IMR-90 (cell line): ENCODE data around the gene RUFY1. TPM values are rescaled to one million over a fixed set of nuclear protein-coding genes. Genes with fewer than 3 reads are reported as not detected.
A peak's percentile ranks its signal among the peaks of the same experiment; 100 is the strongest.

Experiments
- ATAC-seq: fragments of 200-7000 bp; cut with Tn5 transposase; 2 replicates; pipeline ENCODE4 v1.9.1; 2020; ENCODE audit warnings: low read depth, mild to moderate bottlenecking, moderate library complexity
- BruUV-seq: library from RNA; stranded (reverse); fragments of 400-500 nt; replicated peaks from 2 replicates; lab custom pipeline; 2021; lab: Mats Ljungman, UMichigan
- CTCF ChIA-PET: fragments of 300-600 bp; formaldehyde crosslinking; extraction: SDS; loops from one replicate; lab custom pipeline; 2021; ENCODE audit warnings: antibody characterized with exemption; lab: Yijun Ruan, JAX
- POLR2A ChIA-PET: fragments of 300-600 bp; sonication (Branson Sonifier 250); formaldehyde crosslinking; loops from one replicate; lab custom pipeline; 2022; ENCODE audit warnings: antibody characterized with exemption; ENCODE audit not compliant: unreplicated experiment; lab: Charles Lee
- DNase-seq: peaks from one replicate; pipeline ENCODE4 v3.0.0; 2013
- H2AFZ ChIP-seq: replicated peaks from 2 replicates; pipeline ENCODE3; 2013; ENCODE audit warnings: low read length, mild to moderate bottlenecking; ENCODE audit not compliant: poor library complexity
- H2AK5ac ChIP-seq: 2 replicates; pipeline ENCODE4 v1.6.1; 2013; ENCODE audit warnings: low read depth, low read length, inconsistent platforms
- H2AK9ac ChIP-seq: replicated peaks from 2 replicates; pipeline ENCODE3; 2013; ENCODE audit warnings: mild to moderate bottlenecking, low read depth, low read length, moderate library complexity; ENCODE audit not compliant: poor library complexity
- H2BK120ac ChIP-seq: 2 replicates; pipeline ENCODE4 v1.6.1; 2013; ENCODE audit warnings: low read depth, low read length, inconsistent platforms
- H2BK15ac ChIP-seq: 3 replicates; pipeline ENCODE4 v1.6.1; 2013; ENCODE audit warnings: low read depth, low read length, inconsistent platforms
- H2BK20ac ChIP-seq: 2 replicates; pipeline ENCODE4 v1.6.1; 2013; ENCODE audit warnings: low read depth, mild to moderate bottlenecking, inconsistent platforms, low read length, moderate library complexity
- H2BK5ac ChIP-seq: 2 replicates; pipeline ENCODE4 v1.6.1; 2013; ENCODE audit warnings: mild to moderate bottlenecking, low read depth, low read length, inconsistent platforms; ENCODE audit not compliant: poor library complexity, severe bottlenecking
- H3K14ac ChIP-seq: replicated peaks from 2 replicates; pipeline ENCODE4 v1.6.1; 2013; ENCODE audit warnings: low read depth, low read length, inconsistent platforms
- H3K18ac ChIP-seq: 2 replicates; pipeline ENCODE4 v1.6.1; 2013; ENCODE audit warnings: low read depth, low read length, control low read depth
- H3K23ac ChIP-seq: 2 replicates; pipeline ENCODE4 v1.6.1; 2013; ENCODE audit warnings: low read depth, low read length, inconsistent platforms
- H3K27ac ChIP-seq: 2 replicates; pipeline ENCODE4 v1.5.1; 2013; ENCODE audit warnings: mild to moderate bottlenecking, control low read depth, low read length; ENCODE audit not compliant: insufficient read depth
- H3K27me3 ChIP-seq: 2 replicates; pipeline ENCODE4 v1.6.1; 2013; ENCODE audit warnings: low read length; ENCODE audit not compliant: control insufficient read depth, insufficient read depth
- H3K36me3 ChIP-seq: 2 replicates; pipeline ENCODE4 v1.6.1; 2013; ENCODE audit warnings: low read length, mixed read lengths; ENCODE audit not compliant: control insufficient read depth, insufficient read depth
- H3K4ac ChIP-seq: 2 replicates; pipeline ENCODE4 v1.6.1; 2013; ENCODE audit warnings: low read depth, low read length, inconsistent platforms
- H3K4me1 ChIP-seq: 2 replicates; pipeline ENCODE4 v1.6.1; 2013; ENCODE audit warnings: low read length, mixed read lengths; ENCODE audit not compliant: control insufficient read depth, insufficient read depth
- H3K4me2 ChIP-seq: 2 replicates; pipeline ENCODE4 v1.6.1; 2013; ENCODE audit warnings: low read depth, mild to moderate bottlenecking, control low read depth, low read length, moderate library complexity
- H3K4me3 ChIP-seq: 2 replicates; pipeline ENCODE4 v1.5.1; 2013; ENCODE audit warnings: low read depth, mild to moderate bottlenecking, control low read depth, low read length, moderate library complexity; ENCODE audit not compliant: insufficient read depth
- H3K56ac ChIP-seq: 2 replicates; pipeline ENCODE4 v1.6.1; 2013; ENCODE audit warnings: low read length, inconsistent platforms; ENCODE audit not compliant: insufficient read depth; ENCODE audit errors: extremely low read depth
- H3K79me1 ChIP-seq, 2 experiments: 2 replicates each; pipeline ENCODE4 v1.6.1; 2013; ENCODE audit warnings: low read length in 2 of 2, inconsistent platforms in 1 of 2, low read depth in 1 of 2
- H3K9ac ChIP-seq: 2 replicates; pipeline ENCODE4 v1.6.1; 2013; ENCODE audit warnings: low read depth, low read length, control low read depth
- H3K9me1 ChIP-seq: 2 replicates; pipeline ENCODE4 v1.6.1; 2013; ENCODE audit warnings: low read length, inconsistent platforms; ENCODE audit not compliant: insufficient read depth
- H3K9me3 ChIP-seq: 2 replicates; pipeline ENCODE4 v1.6.1; 2013; ENCODE audit warnings: low read length; ENCODE audit not compliant: control insufficient read depth, insufficient read depth
- H4K20me1 ChIP-seq: 2 replicates; pipeline ENCODE4 v1.6.1; 2013; ENCODE audit warnings: low read length, inconsistent platforms; ENCODE audit not compliant: insufficient read depth
- H4K5ac ChIP-seq: 2 replicates; pipeline ENCODE4 v1.6.1; 2013; ENCODE audit warnings: mild to moderate bottlenecking, low read depth, low read length, control low read depth
- H4K8ac ChIP-seq, 2 experiments: 2 replicates each; pipeline ENCODE4 v1.6.1; 2013; ENCODE audit warnings: low read depth in 2 of 2, low read length in 2 of 2, control low read depth in 1 of 2, inconsistent platforms in 1 of 2
- H4K91ac ChIP-seq: 2 replicates; pipeline ENCODE4 v1.6.1; 2013; ENCODE audit warnings: low read depth, low read length, inconsistent platforms; ENCODE audit not compliant: insufficient read depth
- BHLHE40 ChIP-seq: fragments of 150-350 bp; IDR thresholded peaks from 2 replicates; pipeline ENCODE4 v1.6.1; 2016; ENCODE audit warnings: mild to moderate bottlenecking, low read depth, low read length
- CEBPB ChIP-seq: IDR thresholded peaks from 2 replicates; pipeline ENCODE4 v1.6.1; 2012; ENCODE audit warnings: low read depth, low read length, improper control_type of control experiment
- CHD1 ChIP-seq: IDR thresholded peaks from 2 replicates; pipeline ENCODE4 v1.6.1; 2012; ENCODE audit warnings: low read depth, low read length, improper control_type of control experiment
- FOS ChIP-seq: fragments of 150-350 bp; IDR thresholded peaks from 2 replicates; pipeline ENCODE4 v1.6.1; 2016; ENCODE audit warnings: low read depth, low read length
- MAFK ChIP-seq: IDR thresholded peaks from 2 replicates; pipeline ENCODE4 v1.6.1; 2012; ENCODE audit warnings: low read depth, low read length, improper control_type of control experiment
- MAZ ChIP-seq: IDR thresholded peaks from 2 replicates; pipeline ENCODE4 v1.6.1; 2012; ENCODE audit warnings: low read depth, mild to moderate bottlenecking, low read length, improper control_type of control experiment, moderate library complexity, borderline replicate concordance
- MXI1 ChIP-seq: IDR thresholded peaks from 2 replicates; pipeline ENCODE4 v1.6.1; 2012; ENCODE audit warnings: low read depth, mild to moderate bottlenecking, low read length, moderate library complexity, borderline replicate concordance
- NFE2L2 ChIP-seq: fragments of 150-350 bp; IDR thresholded peaks from 2 replicates; pipeline ENCODE4 v1.6.1; 2016; ENCODE audit warnings: low read depth, mild to moderate bottlenecking, low read length
- POLR2A ChIP-seq: IDR thresholded peaks from 2 replicates; pipeline ENCODE4 v1.6.1; 2012; ENCODE audit warnings: mild to moderate bottlenecking, low read depth, low read length
- RAD21 ChIP-seq: IDR thresholded peaks from 2 replicates; pipeline ENCODE4 v1.6.1; 2012; ENCODE audit warnings: low read length, improper control_type of control experiment
- RCOR1 ChIP-seq: IDR thresholded peaks from 2 replicates; pipeline ENCODE4 v1.6.1; 2012; ENCODE audit warnings: mild to moderate bottlenecking, low read length, improper control_type of control experiment; ENCODE audit not compliant: insufficient replicate concordance
- RFX5 ChIP-seq: IDR thresholded peaks from 2 replicates; pipeline ENCODE4 v1.8.0; 2012; ENCODE audit warnings: low read depth, mild to moderate bottlenecking, low read length, moderate library complexity
- SMC3 ChIP-seq: fragments of 150-350 bp; IDR thresholded peaks from 2 replicates; pipeline ENCODE4 v1.6.1; 2016; ENCODE audit warnings: low read depth, mild to moderate bottlenecking, antibody characterized with exemption, low read length, moderate library complexity
- USF2 ChIP-seq: fragments of 150-350 bp; IDR thresholded peaks from 2 replicates; pipeline ENCODE4 v1.6.1; 2017; ENCODE audit warnings: mild to moderate bottlenecking, antibody characterized with exemption, low read length, low read depth
- WGBS, 2 experiments: methylation state at CpG; one replicate each; pipeline versions ENCODE4 v1.1.5 to v1.1.7; 2013; ENCODE audit warnings: missing lambda C conversion rate in 2 of 2; ENCODE audit not compliant: insufficient read length in 1 of 2; ENCODE audit errors: extremely low coverage in 2 of 2; 5-methylcytosine and 5-hydroxymethylcytosine counted together
- dilution Hi-C: fragments of 300-500 bp; cut with HindIII; formaldehyde crosslinking; loops from one replicate; pipeline ENCODE4 v1.14.3; 2018; ENCODE audit warnings: low sequenced_read_pairs; ENCODE audit not compliant: unreplicated experiment
- in situ Hi-C: fragments of 300-500 bp; cut with MboI; formaldehyde crosslinking; loops from 3 replicates; pipeline ENCODE4 v1.14.3; 2019; ENCODE audit warnings: low sequenced_read_pairs, inconsistent platforms, mixed read lengths
- intact Hi-C: fragments of 100-400 bp; cut with micrococcal nuclease; formaldehyde crosslinking; loops from 2 replicates; pipeline ENCODE4 v1.10.0; 2022
- polyA plus RNA-seq, 3 experiments: library from polyadenylated mRNA; depleted of rRNA; stranded (reverse); fragments of >200 nt; gene quantifications; 2 replicates each; pipeline ENCODE4 v1.2.3, GENCODE V29; 2012; ENCODE audit warnings: low replicate concordance in 1 of 3
- total RNA-seq: library from RNA; depleted of rRNA; stranded (reverse); fragments of >200 nt; gene quantifications from 2 replicates; pipeline ENCODE4 v1.2.3, GENCODE V29; 2012
- TF ChIP-seq, protein P1 (sequence below): conservative IDR thresholded peaks from 2 replicates; pipeline ENCODE4 v1.5.1; 2012; ENCODE audit warnings: mild to moderate bottlenecking, low read depth, low read length, improper control_type of control experiment

The RUFY1 gene
- total and polyA plus RNA-seq, 2 of the 4 experiments (the other 2 are of a cell fraction): 19.5 to 21.8 TPM

- TF ChIP-seq RFX5: no peak
Observed at GRCh38 chr5:179618923-179619554, 68.7 kb downstream of the RUFY1 start (continued).

DNA sequence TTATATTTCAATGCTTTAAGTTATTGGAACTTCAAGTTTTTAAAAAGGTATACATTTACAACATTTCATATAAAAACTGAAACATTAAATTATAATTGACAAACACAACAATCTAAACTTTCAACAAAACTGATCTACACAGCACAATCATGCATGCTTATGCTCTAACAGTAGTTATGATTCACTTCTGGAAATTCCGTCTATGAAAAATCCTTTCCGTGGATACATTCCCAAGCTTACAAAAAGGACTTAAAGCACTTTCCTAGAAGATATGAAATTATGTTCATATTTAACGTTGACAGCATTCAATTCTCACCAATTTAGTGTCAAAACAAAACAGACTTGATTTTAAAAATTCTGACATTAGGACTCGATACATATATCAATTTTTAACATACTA is 69.4 kb downstream of the RUFY1 start:
- peaks cover 56% of the 10 kb centered on the region for H3K36me3 ChIP-seq
- POLR2A ChIA-PET: interaction anchor here (0.6 kb wide), 1 partner anchor 187 kb away, joined by 3 read pairs; no protein-coding TSS in a partner anchor
- no peak for TF ChIP-seq USF2
- TF ChIP-seq CEBPB: no peak
- TF ChIP-seq BHLHE40: no peak
- TF ChIP-seq FOS: no peak
- no peak for TF ChIP-seq POLR2A
- TF ChIP-seq MAZ: no peak
- TF ChIP-seq CHD1: no peak
- no peak for TF ChIP-seq MXI1
- no peak for TF ChIP-seq RAD21
- TF ChIP-seq SMC3: no peak
- TF ChIP-seq, protein P1, sequence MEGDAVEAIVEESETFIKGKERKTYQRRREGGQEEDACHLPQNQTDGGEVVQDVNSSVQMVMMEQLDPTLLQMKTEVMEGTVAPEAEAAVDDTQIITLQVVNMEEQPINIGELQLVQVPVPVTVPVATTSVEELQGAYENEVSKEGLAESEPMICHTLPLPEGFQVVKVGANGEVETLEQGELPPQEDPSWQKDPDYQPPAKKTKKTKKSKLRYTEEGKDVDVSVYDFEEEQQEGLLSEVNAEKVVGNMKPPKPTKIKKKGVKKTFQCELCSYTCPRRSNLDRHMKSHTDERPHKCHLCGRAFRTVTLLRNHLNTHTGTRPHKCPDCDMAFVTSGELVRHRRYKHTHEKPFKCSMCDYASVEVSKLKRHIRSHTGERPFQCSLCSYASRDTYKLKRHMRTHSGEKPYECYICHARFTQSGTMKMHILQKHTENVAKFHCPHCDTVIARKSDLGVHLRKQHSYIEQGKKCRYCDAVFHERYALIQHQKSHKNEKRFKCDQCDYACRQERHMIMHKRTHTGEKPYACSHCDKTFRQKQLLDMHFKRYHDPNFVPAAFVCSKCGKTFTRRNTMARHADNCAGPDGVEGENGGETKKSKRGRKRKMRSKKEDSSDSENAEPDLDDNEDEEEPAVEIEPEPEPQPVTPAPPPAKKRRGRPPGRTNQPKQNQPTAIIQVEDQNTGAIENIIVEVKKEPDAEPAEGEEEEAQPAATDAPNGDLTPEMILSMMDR: no peak
- TF ChIP-seq RCOR1: no peak
- no peak for TF ChIP-seq NFE2L2
- TF ChIP-seq MAFK: no peak

More for the DNA sequence above, 69.4 kb downstream of the RUFY1 start:
- H3K56ac ChIP-seq: no peak overlapping the region
- peaks cover 13 to 45% of the 10 kb centered on the region in 2 experiments; a peak in 3 of 4 replicates for H3K79me1 ChIP-seq
- no peak overlapping the region for H4K5ac ChIP-seq
- no peak overlapping the region for H3K18ac ChIP-seq
- H3K9me3 ChIP-seq: no peaks in the 10 kb centered on the region
- H3K4me2 ChIP-seq: peak overlapping the region; percentile 78
- peaks cover 12% of the 10 kb centered on the region; the same call in 1 of the 2 replicates for H3K9me1 ChIP-seq
- H3K27ac ChIP-seq: no peak overlapping the region
- no peak overlapping the region for H4K91ac ChIP-seq
- intact Hi-C loops (loop anchor here (5.0 kb wide), 2 partner anchors 78 to 203 kb away; partner anchors contain the start of genes CANX and SQSTM1), in situ Hi-C loops (no loop called here), dilution Hi-C loops (no loop called here)
- H4K8ac ChIP-seq: no peak overlapping the region
- WGBS, 2 experiments: no CpG with 5 or more reads among the region's 4 CpGs
- H3K4ac ChIP-seq: no peak overlapping the region
- H2BK5ac ChIP-seq: no peak overlapping the region
- H2AK5ac ChIP-seq: no peak overlapping the region
- peak overlapping the region; percentile 14; the same call in 1 of the 2 replicates for H3K4me3 ChIP-seq
- no peak overlapping the region for H2AK9ac ChIP-seq
- ATAC-seq: no peak
- H3K23ac ChIP-seq: no peak overlapping the region
- H3K9ac ChIP-seq: no peak overlapping the region
- H2BK20ac ChIP-seq: no peak overlapping the region
- no TSS peak for BruUV-seq
- no peak overlapping the region for H2BK120ac ChIP-seq
- peaks cover 86% of the 10 kb centered on the region for H4K20me1 ChIP-seq
- no peak overlapping the region for H2AFZ ChIP-seq
- H3K4me1 ChIP-seq: peaks cover 10% of the 10 kb centered on the region
- no peak overlapping the region for H2BK15ac ChIP-seq
- peak; percentile 52 for DNase-seq
- no peak overlapping the region for H3K14ac ChIP-seq
- H3K27me3 ChIP-seq: no peaks in the 10 kb centered on the region
- CTCF ChIA-PET: interaction anchor here (2.1 kb wide), 1 partner anchor 49 kb away, joined by 7 read pairs; no protein-coding TSS in a partner anchor
